BLaER1 treated with 17β-estradiol and CSF1 and Interleukin-3, amounts not matched to agents 10 nM and 100 nM (cell line): Measurements from ENCODE around the gene SLC6A3.
"Not testable (repeated sequence)": the region's sequence is repeated elsewhere in the genome, so short reads cannot be mapped to it uniquely, and the experiment has no call there.

ENCODE experiments used
- H3K27ac ChIP-seq, 11 experiments: shearing (Covaris generic); formaldehyde crosslinking; 2 replicates each; pipeline ENCODE4 v1.8.1; 2022
- H3K27me3 ChIP-seq, 11 experiments: shearing (Covaris generic); formaldehyde crosslinking; 2 replicates each; pipeline ENCODE4 v1.8.1; 2022
- H3K36me3 ChIP-seq, 11 experiments: shearing (Covaris generic); formaldehyde crosslinking; 2 replicates each; pipeline ENCODE4 v1.8.1; 2022
- H3K4me1 ChIP-seq, 10 experiments: shearing (Covaris generic); formaldehyde crosslinking; 2 replicates each; pipeline ENCODE4 v1.8.1; 2022
- H3K4me2 ChIP-seq, 11 experiments: shearing (Covaris generic); formaldehyde crosslinking; 2 replicates each; pipeline ENCODE4 v1.8.1; 2022
- H3K4me3 ChIP-seq, 10 experiments: shearing (Covaris generic); formaldehyde crosslinking; 2 replicates each; pipeline ENCODE4 v1.8.1; 2022
- H3K9ac ChIP-seq, 11 experiments: shearing (Covaris generic); formaldehyde crosslinking; 2 replicates each; pipeline ENCODE4 v1.8.1; 2022
- H3K9me3 ChIP-seq, 11 experiments: shearing (Covaris generic); formaldehyde crosslinking; replicated peaks in 1 of 11; 2 replicates each; pipeline ENCODE4 v1.8.1; 2022
- H4K20me1 ChIP-seq, 11 experiments: shearing (Covaris generic); formaldehyde crosslinking; 2 replicates each; pipeline ENCODE4 v1.8.1; 2022
- Cebpa-rat ChIP-seq, 11 experiments: shearing (Covaris generic); IDR thresholded peaks; 2 replicates each; pipeline ENCODE4 v1.8.1; 2022

The SLC6A3 gene

GRCh38 chr5:1430121-1430795, 15.0 kb downstream of the SLC6A3 start:
- no peak overlapping the region for H3K4me2 ChIP-seq
- no peaks in the 10 kb centered on the region for H3K4me1 ChIP-seq
- H3K4me3 ChIP-seq: no peak overlapping the region
- no peak overlapping the region for H3K9ac ChIP-seq
- H3K36me3 ChIP-seq: no peaks in the 10 kb centered on the region
- no peak overlapping the region for H3K27ac ChIP-seq
- peaks cover 62 to 89% (median 75%) of the 10 kb centered on the region in 11 experiments for H3K9me3 ChIP-seq
- H4K20me1 ChIP-seq: no peaks in the 10 kb centered on the region
- TF ChIP-seq Cebpa-rat (IDR thresholded peaks at IDR 0.05): no peak
- no peaks in the 10 kb centered on the region for H3K27me3 ChIP-seq

DNA sequence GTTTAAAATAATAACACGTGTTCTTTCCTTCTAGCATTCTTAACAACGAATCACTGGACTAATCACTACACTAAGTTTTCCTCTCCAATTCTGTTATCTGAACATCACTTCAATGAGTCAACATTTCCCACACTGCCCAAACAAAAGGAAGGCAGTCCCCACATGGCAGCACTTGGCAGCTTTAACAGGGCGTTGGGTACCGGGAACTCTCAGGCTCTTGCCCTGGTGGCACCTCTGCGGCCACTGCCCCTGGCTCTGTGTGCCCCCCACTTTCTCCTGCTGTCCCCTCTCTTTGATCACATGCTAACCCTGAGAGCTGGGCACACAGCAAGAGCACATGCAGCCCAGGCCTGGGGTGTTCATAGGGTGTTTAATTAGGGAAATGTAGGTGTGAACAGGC, 15.7 kb downstream of the SLC6A3 start:
- Histone ChIP-seq H3K27ac (no peak overlapping the region), H4K20me1 (no peaks in the 10 kb centered on the region), H3K9me3 (peaks cover 62 to 97% (median 75%) of the 10 kb centered on the region in 11 experiments), H3K27me3 (no peaks in the 10 kb centered on the region), H3K36me3 (no peaks in the 10 kb centered on the region), H3K4me3 (no peak overlapping the region), H3K4me2 (no peak overlapping the region), H3K9ac (no peak overlapping the region), H3K4me1 (no peaks in the 10 kb centered on the region)
- TF ChIP-seq Cebpa-rat (IDR thresholded peaks at IDR 0.05): no peak

GRCh38 chr5:1429066-1429465, 16.2 kb downstream of the SLC6A3 start:
- H3K4me1 ChIP-seq: no peaks in the 10 kb centered on the region
- no peak overlapping the region for H3K4me3 ChIP-seq
- H3K27ac ChIP-seq: no peak overlapping the region
- no peaks in the 10 kb centered on the region for H3K36me3 ChIP-seq
- H3K9me3 ChIP-seq: peaks cover 62 to 96% (median 74%) of the 10 kb centered on the region in 11 experiments
- no peak overlapping the region for H3K4me2 ChIP-seq
- no peaks in the 10 kb centered on the region for H4K20me1 ChIP-seq
- H3K27me3 ChIP-seq: no peaks in the 10 kb centered on the region
- TF ChIP-seq Cebpa-rat (IDR thresholded peaks at IDR 0.05): no peak
- no peak overlapping the region for H3K9ac ChIP-seq

DNA sequence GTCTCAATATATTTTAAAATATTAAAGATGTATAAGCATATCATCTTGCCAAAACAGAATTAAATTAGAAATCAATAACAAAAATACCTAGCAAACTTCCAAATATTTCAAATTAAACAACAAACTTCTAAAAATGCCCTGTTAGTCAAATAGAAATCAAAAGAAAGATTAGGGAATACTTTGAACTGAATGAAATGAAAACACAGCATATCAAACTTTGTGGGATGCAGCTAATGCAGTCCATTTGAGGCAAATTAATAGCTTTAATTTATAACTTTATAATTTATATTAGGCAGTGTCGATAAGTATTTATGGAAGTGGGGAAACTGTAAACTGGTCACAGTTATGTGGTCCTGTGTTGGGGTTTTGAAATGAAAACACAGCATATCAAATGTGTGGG, 17.1 kb downstream of the SLC6A3 start:
- H3K36me3 ChIP-seq: no peaks in the 10 kb centered on the region
- H3K27ac ChIP-seq: no peak overlapping the region
- TF ChIP-seq Cebpa-rat (IDR thresholded peaks at IDR 0.05): no peak
- peaks cover 55 to 86% (median 64%) of the 10 kb centered on the region in 11 experiments for H3K9me3 ChIP-seq
- H3K4me1 ChIP-seq: no peaks in the 10 kb centered on the region
- H3K4me2 ChIP-seq: no peak overlapping the region
- H4K20me1 ChIP-seq: no peaks in the 10 kb centered on the region
- H3K9ac ChIP-seq: no peak overlapping the region
- H3K4me3 ChIP-seq: no peak overlapping the region
- H3K27me3 ChIP-seq: no peaks in the 10 kb centered on the region

- no peak for TF ChIP-seq Cebpa-rat (IDR thresholded peaks at IDR 0.05)
- H3K4me1 ChIP-seq: peaks cover 0 to 24% (median 18%) of the 10 kb centered on the region in 10 experiments; a peak in 15 of 20 replicates
- H3K4me3 ChIP-seq: no peak overlapping the region
- H3K4me2 ChIP-seq: no peak overlapping the region
- H3K9me3 ChIP-seq: peaks cover 41 to 54% (median 46%) of the 10 kb centered on the region in 11 experiments
- H3K36me3 ChIP-seq: no peaks in the 10 kb centered on the region
- H3K27ac ChIP-seq: no peak overlapping the region
- H3K27me3 ChIP-seq: no peaks in the 10 kb centered on the region
- H3K9ac ChIP-seq: no peak overlapping the region
- 0 out of 22 replicates have a peak, but pooled peaks cover 0 to 5% (median 0%) of the 10 kb centered on the region in 11 experiments for H4K20me1 ChIP-seq
Measured at GRCh38 chr5:1424716-1425115, 20.5 kb downstream of the SLC6A3 start.

GRCh38 chr5:1423901-1424603, 21.2 kb downstream of the SLC6A3 start:
- Histone ChIP-seq H3K9me3 (peaks cover 34 to 47% (median 40%) of the 10 kb centered on the region in 11 experiments), H3K36me3 (no peaks in the 10 kb centered on the region), H3K27me3 (no peaks in the 10 kb centered on the region), H3K4me2 (no peak overlapping the region), H3K4me1 (peaks cover 0 to 31% (median 25%) of the 10 kb centered on the region in 10 experiments; a peak in 15 of 20 replicates), H3K4me3 (no peak overlapping the region), H4K20me1 (0 out of 22 replicates have a peak, but pooled peaks cover 0 to 5% (median 0%) of the 10 kb centered on the region in 11 experiments), H3K27ac (no peak overlapping the region), H3K9ac (no peak overlapping the region)
- no peak for TF ChIP-seq Cebpa-rat (IDR thresholded peaks at IDR 0.05)

GRCh38 chr5:1422522-1422921, 22.7 kb downstream of the SLC6A3 start:
- H3K4me3 ChIP-seq, H4K20me1 ChIP-seq, H3K4me2 ChIP-seq, H3K27me3 ChIP-seq, H3K36me3 ChIP-seq, H3K9ac ChIP-seq, H3K27ac ChIP-seq: not testable (repeated sequence)
- Histone ChIP-seq H3K9me3 (peaks cover 19 to 39% (median 29%) of the 10 kb centered on the region in 11 experiments), H3K4me1 (peaks cover 0 to 39% (median 25%) of the 10 kb centered on the region in 10 experiments; a peak in 15 of 20 replicates)

DNA sequence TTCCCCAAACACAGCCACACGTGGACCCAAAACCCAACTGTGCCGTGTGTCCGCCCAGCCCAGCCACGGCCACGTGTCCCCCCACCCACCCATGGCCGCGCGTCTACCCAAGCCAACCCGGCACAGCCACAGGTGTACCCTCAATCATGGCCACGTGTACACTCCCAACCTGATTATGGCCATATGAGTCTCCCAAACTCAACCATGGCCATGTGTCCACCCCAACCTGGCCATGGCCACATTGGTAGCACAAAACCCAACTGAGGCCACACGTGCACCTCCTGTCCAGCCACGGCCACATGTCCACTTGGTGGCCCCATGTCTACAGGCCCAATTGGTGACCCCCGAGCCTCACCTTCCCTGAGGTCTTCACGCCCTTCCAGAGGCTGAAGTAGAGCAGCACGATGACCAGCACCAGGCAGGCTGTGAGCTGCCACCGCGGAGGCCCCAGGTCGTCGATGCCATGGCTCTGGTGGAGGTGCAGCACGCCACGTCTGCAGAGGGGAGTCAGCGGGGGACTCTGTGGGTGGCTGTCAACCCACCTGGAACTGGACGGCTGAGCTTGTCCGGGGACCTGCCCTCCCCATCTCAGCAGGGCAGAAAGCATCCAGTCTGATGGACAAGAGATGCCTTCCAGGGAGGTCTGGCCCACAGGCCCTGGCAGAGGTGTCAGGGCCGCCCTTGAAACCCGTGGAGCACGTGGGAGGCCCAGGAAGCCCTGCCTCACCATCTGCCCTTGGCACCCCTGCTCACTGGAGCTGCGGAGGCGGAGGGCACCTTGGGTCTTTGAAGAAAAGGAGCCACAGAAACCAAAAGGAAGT, 23.5 kb downstream of the SLC6A3 start:
- H3K9me3 ChIP-seq: peaks cover 11 to 39% (median 28%) of the 10 kb centered on the region in 11 experiments
- no peak overlapping the region for H3K4me3 ChIP-seq
- no peaks in the 10 kb centered on the region for H3K36me3 ChIP-seq
- no peaks in the 10 kb centered on the region for H3K27me3 ChIP-seq
- peaks cover 0 to 40% (median 25%) of the 10 kb centered on the region in 10 experiments; a peak in 15 of 20 replicates for H3K4me1 ChIP-seq
- no peak overlapping the region for H3K27ac ChIP-seq
- 0 out of 22 replicates have a peak, but pooled peaks cover 0 to 5% (median 0%) of the 10 kb centered on the region in 11 experiments for H4K20me1 ChIP-seq
- peak overlapping the region in 4 of 11 experiments; percentile 81 to 93 (median 88); a peak in 7 of 22 replicates for H3K4me2 ChIP-seq
- no peak for TF ChIP-seq Cebpa-rat (IDR thresholded peaks at IDR 0.05)
- no peak overlapping the region for H3K9ac ChIP-seq
